Right hindlimb (tissue), 1 donor: ENCODE measurements around the gene DBNDD1.
A peak's percentile ranks its signal among the peaks of the same experiment; 100 is the strongest.

Experiments
- DNase-seq: peaks from one replicate; pipeline ENCODE4 v3.0.0-alpha.2; 2018

DBNDD1 gene

DNA sequence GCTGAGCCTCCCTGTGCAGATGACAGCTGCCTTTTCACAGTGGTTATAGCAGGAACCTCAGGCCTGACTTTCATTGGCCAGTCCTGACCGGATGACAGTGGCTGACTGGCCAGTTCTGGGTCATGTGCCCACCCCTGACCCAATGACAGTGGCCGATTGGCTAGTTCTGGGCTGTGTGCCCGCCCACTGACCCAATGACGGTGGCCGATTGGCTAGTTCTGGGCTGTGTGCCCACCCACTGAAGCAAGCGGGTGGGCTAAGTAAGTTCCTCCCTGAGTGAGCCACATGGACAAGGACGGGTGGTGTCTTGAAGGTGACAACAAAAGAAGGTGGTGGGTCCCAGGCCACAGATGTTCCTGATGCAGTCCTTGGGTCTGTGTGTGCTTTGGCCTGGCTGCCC lies 61.2 kb downstream of the DBNDD1 start:
- peak; percentile 50 for DNase-seq

DNA sequence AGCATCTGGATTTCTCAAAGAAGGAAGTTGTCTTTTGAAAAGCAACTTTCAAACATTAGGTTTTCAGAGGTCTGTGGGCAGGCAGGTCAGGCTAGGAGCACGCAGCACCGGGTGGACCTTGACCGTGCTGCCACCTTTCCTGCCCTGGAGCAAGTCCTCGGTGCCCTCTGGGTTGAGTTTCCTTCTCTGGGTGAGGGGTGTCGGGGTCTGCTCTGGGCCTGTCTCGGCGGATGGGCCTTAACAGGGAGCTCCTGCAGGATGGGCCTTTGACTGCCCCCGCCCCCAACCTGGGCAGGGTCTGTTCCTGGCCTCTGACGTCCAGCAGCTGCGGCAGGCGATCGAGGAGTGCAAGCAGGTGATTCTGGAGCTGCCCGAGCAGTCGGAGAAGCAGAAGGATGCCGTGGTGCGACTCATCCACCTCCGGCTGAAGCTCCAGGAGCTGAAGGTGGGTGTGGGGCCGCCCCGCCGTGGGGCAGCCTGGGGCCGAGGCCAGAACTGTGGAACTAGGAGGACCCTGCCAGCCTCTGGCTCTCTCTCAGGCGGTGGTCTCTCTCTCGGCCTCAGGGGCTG lies 62.0 kb downstream of the DBNDD1 start:
- DNase-seq = no peak

DNA sequence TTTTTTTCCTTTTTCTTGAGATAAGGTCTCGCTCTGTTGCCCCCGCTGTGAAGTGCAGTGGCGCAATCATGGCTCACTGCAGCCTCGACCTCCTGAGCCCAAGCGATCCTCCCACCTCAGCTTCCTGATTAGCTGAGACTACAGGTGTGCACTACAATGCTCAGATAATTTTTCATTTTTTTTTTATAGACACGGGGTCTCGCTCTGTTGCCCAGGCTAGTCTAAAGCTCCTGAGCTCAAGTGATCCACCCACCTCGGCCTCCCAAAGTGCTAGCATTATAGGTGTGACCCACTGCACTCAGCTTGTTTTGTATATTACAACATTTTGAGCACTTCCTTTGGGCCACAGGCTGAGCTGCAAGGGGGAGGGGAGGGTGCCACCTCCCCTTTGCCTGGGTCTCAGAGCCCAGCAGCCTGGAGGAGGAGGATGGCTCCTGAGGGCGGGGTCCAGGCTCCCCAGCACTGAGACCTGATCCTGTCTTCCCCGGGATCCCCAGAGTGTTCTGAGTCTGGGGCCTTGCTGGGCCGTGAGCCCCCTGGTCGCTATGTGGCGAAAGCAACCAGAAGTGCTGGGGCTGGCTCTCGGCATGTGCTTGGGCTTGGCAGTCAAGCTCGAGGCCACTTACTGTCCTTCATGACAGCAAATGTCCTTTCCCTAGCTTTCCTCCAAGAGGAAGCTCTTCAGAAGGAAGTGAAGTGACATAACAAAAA lies 62.6 kb downstream of the DBNDD1 start:
- no peak for DNase-seq

- no peak for DNase-seq
Measured at GRCh38 chr16:89955001-89955685, 64.1 kb downstream of the DBNDD1 start.
